ENCODE measurements around the gene EVC.

Gene EVC

GRCh38 chr4:5757954-5758353, 47.0 kb downstream of the EVC start:
- TF ChIP-seq CTCF (IDR thresholded peaks at IDR 0.05; ENCODE audit: insufficient read depth, low read depth, low read length, missing control alignments), result no peak
- no peak for DNase-seq (ENCODE audit: low read depth)

GRCh38 chr4:5758741-5759140, 47.7 kb downstream of the EVC start:
- peak; percentile 73 for DNase-seq (ENCODE audit: low read depth)
- H3K4me3 ChIP-seq (ENCODE audit: low read depth, low read length), result no peak overlapping the region
- TF ChIP-seq CTCF (IDR thresholded peaks at IDR 0.05; ENCODE audit: insufficient read depth, low read depth, low read length, missing control alignments), result no peak

More at GRCh38 chr4:5757954-5758353, 47.0 kb downstream of the EVC start:
- no peak overlapping the region for H3K4me3 ChIP-seq (ENCODE audit: low read depth, low read length)

GRCh38 chr4:5759236-5760075, 48.5 kb downstream of the EVC start:
- no peak overlapping the region for H3K4me3 ChIP-seq (ENCODE audit: low read depth, low read length)
- no peak for TF ChIP-seq CTCF (IDR thresholded peaks at IDR 0.05; ENCODE audit: insufficient read depth, low read depth, low read length, missing control alignments)
- DNase-seq (ENCODE audit: low read depth), result no peak

GRCh38 chr4:5760246-5760645, 49.2 kb downstream of the EVC start:
- no peak for TF ChIP-seq CTCF (IDR thresholded peaks at IDR 0.05; ENCODE audit: insufficient read depth, low read depth, low read length, missing control alignments)
- no peak for DNase-seq (ENCODE audit: low read depth)
- no peak overlapping the region for H3K4me3 ChIP-seq (ENCODE audit: low read depth, low read length)

- no peak for TF ChIP-seq CTCF (IDR thresholded peaks at IDR 0.05; ENCODE audit: insufficient read depth, low read depth, low read length, missing control alignments)
- no peak overlapping the region for H3K4me3 ChIP-seq (ENCODE audit: low read depth, low read length)
- DNase-seq (ENCODE audit: low read depth), result no peak
Observed at GRCh38 chr4:5760936-5761480, 50.0 kb downstream of the EVC start.

- no peak for TF ChIP-seq CTCF (IDR thresholded peaks at IDR 0.05; ENCODE audit: insufficient read depth, low read depth, low read length, missing control alignments)
- H3K4me3 ChIP-seq (ENCODE audit: low read depth, low read length), result no peak overlapping the region
- no peak for DNase-seq (ENCODE audit: low read depth)
Observed at GRCh38 chr4:5770051-5770450, 59.0 kb downstream of the EVC start.

Data from GM12865 (cell line).